GM12878 (cell line): ENCODE results near the gene GTPBP1. TPM values are rescaled to one million over a fixed set of nuclear protein-coding genes. Genes with fewer than 3 reads are reported as not detected.

Experiments used
- ASH2L ChIP-seq: fragments of 300-600, 200-600 bp; sonication (generic); IDR thresholded peaks from 2 replicates; pipeline ENCODE4 v1.6.1; 2017; ENCODE audit warnings: low read depth, mild to moderate bottlenecking, borderline replicate concordance
- BCL11A ChIP-seq: IDR thresholded peaks from 2 replicates; pipeline ENCODE4 v1.6.1; 2011; ENCODE audit warnings: low read depth, low read length
- CBFB ChIP-seq: IDR thresholded peaks from 2 replicates; pipeline ENCODE4 v1.6.1; 2016; ENCODE audit warnings: antibody characterized with exemption, low read depth
- CBX5 ChIP-seq: sonication (generic); IDR thresholded peaks from 2 replicates; pipeline ENCODE4 v1.6.1; 2016; ENCODE audit warnings: low read depth, moderate library complexity, mild to moderate bottlenecking, inconsistent platforms
- CHD1 ChIP-seq: IDR thresholded peaks from 2 replicates; pipeline ENCODE4 v1.6.1; 2012; ENCODE audit warnings: low read depth, low read length, improper control_type of control experiment
- CHD2 ChIP-seq: IDR thresholded peaks from 2 replicates; pipeline ENCODE4 v1.6.1; 2011; ENCODE audit warnings: low read depth, low read length, improper control_type of control experiment, borderline replicate concordance
- CREM ChIP-seq: IDR thresholded peaks from 2 replicates; pipeline ENCODE4 v1.6.1; 2014; ENCODE audit warnings: antibody characterized with exemption, low read depth
- EGR1 ChIP-seq, 2 experiments: IDR thresholded peaks; 1 replicate in 1 of 2; 2 replicates in 1 of 2; pipeline ENCODE4 v1.6.1; 2011 to 2012; ENCODE audit warnings: low read depth in 2 of 2, low read length in 2 of 2, borderline replicate concordance in 1 of 2, mild to moderate bottlenecking in 1 of 2, moderate library complexity in 1 of 2
- EP300 ChIP-seq, 2 experiments: fragments of 150-350 bp in 1 of 2; IDR thresholded peaks; 2 replicates each; pipeline ENCODE4 v1.6.1; 2011 to 2012; ENCODE audit warnings: low read depth in 2 of 2, low read length in 2 of 2, borderline replicate concordance in 1 of 2, improper control_type of control experiment in 1 of 2, inconsistent platforms in 1 of 2; ENCODE audit not compliant: control insufficient read depth in 1 of 2
- GABPA ChIP-seq: IDR thresholded peaks from 2 replicates; pipeline ENCODE4 v1.6.1; 2014; ENCODE audit warnings: antibody characterized with exemption, low read depth, mild to moderate bottlenecking, inconsistent platforms
- IRF4 ChIP-seq: IDR thresholded peaks from 2 replicates; pipeline ENCODE4 v1.6.1; 2011; ENCODE audit warnings: low read depth, low read length
- MAX ChIP-seq: IDR thresholded peaks from 2 replicates; pipeline ENCODE4 v1.6.1; 2012; ENCODE audit warnings: low read depth, low read length, improper control_type of control experiment
- MTA3 ChIP-seq: IDR thresholded peaks from 2 replicates; pipeline ENCODE4 v1.6.1; 2012; ENCODE audit warnings: low read length, inconsistent platforms, borderline replicate concordance
- NFIC ChIP-seq: IDR thresholded peaks from 2 replicates; pipeline ENCODE4 v1.6.1; 2012; ENCODE audit warnings: low read depth, mild to moderate bottlenecking, inconsistent platforms, low read length, moderate library complexity
- NFXL1 ChIP-seq: fragments of 450-650 bp; IDR thresholded peaks from 2 replicates; pipeline ENCODE4 v1.6.1; 2017; ENCODE audit warnings: antibody characterized with exemption, mild to moderate bottlenecking, borderline replicate concordance
- NFYA ChIP-seq: IDR thresholded peaks from 2 replicates; pipeline ENCODE4 v1.6.1; 2011; ENCODE audit warnings: low read depth, mild to moderate bottlenecking, low read length, improper control_type of control experiment, borderline replicate concordance
- PAX5 ChIP-seq: IDR thresholded peaks from 2 replicates; pipeline ENCODE4 v1.6.1; 2011; ENCODE audit warnings: low read depth, low read length, borderline replicate concordance
- PAX8 ChIP-seq: fragments of 450-650 bp; IDR thresholded peaks from 2 replicates; pipeline ENCODE4 v1.6.1; 2017; ENCODE audit warnings: mild to moderate bottlenecking, moderate library complexity
- PKNOX1 ChIP-seq: fragments of 450-650 bp; IDR thresholded peaks from 2 replicates; pipeline ENCODE4 v1.6.1; 2016; ENCODE audit warnings: mild to moderate bottlenecking
- RBBP5 ChIP-seq: fragments of 200-600 bp; sonication (generic); conservative IDR thresholded peaks from 2 replicates; pipeline ENCODE4 v1.6.1; 2016
- RUNX3 ChIP-seq: IDR thresholded peaks from 2 replicates; pipeline ENCODE4 v1.6.1; 2012; ENCODE audit warnings: low read length, inconsistent platforms
- SP1 ChIP-seq: IDR thresholded peaks from one replicate; pipeline ENCODE4 v1.6.1; 2011; ENCODE audit warnings: low read depth, low read length
- STAT1 ChIP-seq: fragments of 450-650 bp; conservative IDR thresholded peaks from 2 replicates; pipeline ENCODE4 v1.6.1; 2014; ENCODE audit warnings: antibody characterized with exemption, mild to moderate bottlenecking
- WRNIP1 ChIP-seq: IDR thresholded peaks from 2 replicates; pipeline ENCODE4 v1.6.1; 2011; ENCODE audit warnings: low read depth, low read length, improper control_type of control experiment, borderline replicate concordance
- ZNF24 ChIP-seq: fragments of 450-650 bp; IDR thresholded peaks from 2 replicates; pipeline ENCODE4 v1.6.1; 2017; ENCODE audit warnings: antibody characterized with exemption, mild to moderate bottlenecking
- ZNF274 ChIP-seq: IDR thresholded peaks from one replicate; pipeline ENCODE4 v1.8.0; 2011; ENCODE audit not compliant: insufficient read length, insufficient read depth
- ZNF622 ChIP-seq: fragments of 450-650 bp; IDR thresholded peaks from 2 replicates; pipeline ENCODE4 v1.6.1; 2017; ENCODE audit warnings: mild to moderate bottlenecking, inconsistent platforms
- polyA plus RNA-seq, 11 experiments: library from polyadenylated mRNA; depleted of rRNA in 4 of 11; unstranded in 6 of 11; stranded (reverse) in 5 of 11; fragments of >200 nt; fragmentation: Nextera tagmentation in 4 of 11; fragmentation: Illumina TruSeq in 1 of 11; extraction: Ambion mirVana in 4 of 11; extraction: Trizol in 1 of 11; gene quantifications; 1 replicate in 1 of 11; 2 replicates in 10 of 11; pipeline versions ENCODE4 v1.2.1 to v1.2.3, GENCODE V29; 2011 to 2016; ENCODE audit warnings: inconsistent platforms in 2 of 11, missing spikeins in 2 of 11, low read depth in 1 of 11
- total RNA-seq, 4 experiments: library from RNA; depleted of rRNA in 3 of 4; stranded (reverse); fragments of >200 nt in 3 of 4; fragmentation: Illumina TruSeq in 1 of 4; extraction: Trizol in 1 of 4; gene quantifications; 2 replicates each; pipeline versions ENCODE4 v1.2.1 to v1.2.3, GENCODE V29; 2013 to 2021
- TF ChIP-seq, protein P1 (sequence below): fragments of 450-650 bp; conservative IDR thresholded peaks from 2 replicates; pipeline ENCODE4 v1.6.1; 2017; ENCODE audit warnings: mild to moderate bottlenecking, moderate library complexity

Gene GTPBP1
- total and polyA plus RNA-seq, 10 of the 15 experiments (the other 5 are each of a cell fraction or from before 2014, with no cell fraction given), result 0.89 to 63.1 (median 34.2) TPM

DNA sequence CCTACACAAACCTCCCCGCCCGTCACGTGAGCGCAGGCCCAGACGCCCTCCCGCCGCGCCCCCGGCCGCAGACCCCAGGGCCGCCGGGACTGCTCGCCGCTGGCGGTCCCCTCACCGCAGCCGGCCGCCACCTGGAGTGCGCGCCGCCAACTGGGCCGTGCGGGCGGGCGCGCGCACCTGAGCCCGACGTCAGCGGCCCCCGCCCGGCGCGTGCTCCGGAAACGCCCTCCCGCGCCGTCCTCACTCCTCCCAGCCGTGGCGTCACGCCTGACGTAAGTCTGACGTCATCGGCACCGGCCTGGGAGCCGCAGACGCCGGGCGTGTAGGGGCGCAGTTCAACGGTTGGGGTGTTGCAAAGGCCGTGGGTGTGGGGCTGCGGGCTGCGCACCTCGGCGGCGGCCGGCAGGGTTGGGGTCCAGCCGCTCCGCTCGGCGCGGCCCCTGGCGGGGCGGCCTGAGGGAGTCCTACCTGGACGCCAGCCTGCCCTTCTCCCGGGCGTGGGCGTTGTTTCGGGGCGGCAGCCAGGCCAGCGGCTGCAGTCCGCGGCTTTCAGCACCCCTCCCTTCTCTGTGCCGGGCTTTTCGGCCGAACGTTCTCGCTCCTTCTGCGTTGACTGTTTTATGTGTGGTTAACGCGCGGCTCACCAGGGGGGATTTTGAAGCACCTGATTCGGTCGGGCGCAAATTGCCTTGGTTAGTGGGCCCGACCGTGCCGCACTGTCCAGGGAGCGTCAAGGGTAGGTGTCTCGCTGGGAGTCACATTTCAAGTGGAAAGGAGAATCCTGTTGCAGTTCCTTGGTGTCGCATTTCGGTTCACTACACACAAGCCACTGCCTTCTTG, 4.7 kb upstream of the GTPBP1 start, which contains the start of gene JOSD1 (continued):
- TF ChIP-seq CHD1 (no peak), ZNF274 (no peak), NFYA (no peak), ZNF24 (peak; percentile 50; the same call in 1 of the 2 replicates), CHD2 (peak; percentile 88), NFXL1 (no peak), GABPA (no peak), RUNX3 (peak; percentile 88), NFIC (no peak), PAX5 (peak; percentile 69; the same call in 1 of the 2 replicates), MAX (peak; percentile 30; the same call in 1 of the 2 replicates), SP1 (peak; percentile 84), CBFB (peak; percentile 85), RBBP5 (no peak), IRF4 (0 out of 2 replicates have a peak, but pooled peaks have one; percentile 13), CBX5 (no peak), MTA3 (no peak), ZNF622 (no peak), CREM (peak; percentile 99), WRNIP1 (no peak), PKNOX1 (no peak), BCL11A (no peak), EP300 (IDR thresholded peaks at IDR 0.05; ENCODE audit: borderline replicate concordance in 1 of 2, control insufficient read depth in 1 of 2, low read depth in 2 of 2, low read length in 2 of 2) (peak; percentile 68 to 90; a peak in 3 of 4 replicates), PAX8 (no peak), EGR1 (IDR thresholded peaks at IDR 0.05; ENCODE audit: borderline replicate concordance in 1 of 2, low read depth in 2 of 2, low read length in 2 of 2) (peak in 1 of 2 experiments; percentile 92; a peak in 2 of 3 replicates), STAT1 (peak; percentile 70; the same call in 1 of the 2 replicates), ASH2L (no peak)
- TF ChIP-seq, protein P1, sequence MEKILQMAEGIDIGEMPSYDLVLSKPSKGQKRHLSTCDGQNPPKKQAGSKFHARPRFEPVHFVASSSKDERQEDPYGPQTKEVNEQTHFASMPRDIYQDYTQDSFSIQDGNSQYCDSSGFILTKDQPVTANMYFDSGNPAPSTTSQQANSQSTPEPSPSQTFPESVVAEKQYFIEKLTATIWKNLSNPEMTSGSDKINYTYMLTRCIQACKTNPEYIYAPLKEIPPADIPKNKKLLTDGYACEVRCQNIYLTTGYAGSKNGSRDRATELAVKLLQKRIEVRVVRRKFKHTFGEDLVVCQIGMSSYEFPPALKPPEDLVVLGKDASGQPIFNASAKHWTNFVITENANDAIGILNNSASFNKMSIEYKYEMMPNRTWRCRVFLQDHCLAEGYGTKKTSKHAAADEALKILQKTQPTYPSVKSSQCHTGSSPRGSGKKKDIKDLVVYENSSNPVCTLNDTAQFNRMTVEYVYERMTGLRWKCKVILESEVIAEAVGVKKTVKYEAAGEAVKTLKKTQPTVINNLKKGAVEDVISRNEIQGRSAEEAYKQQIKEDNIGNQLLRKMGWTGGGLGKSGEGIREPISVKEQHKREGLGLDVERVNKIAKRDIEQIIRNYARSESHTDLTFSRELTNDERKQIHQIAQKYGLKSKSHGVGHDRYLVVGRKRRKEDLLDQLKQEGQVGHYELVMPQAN, result peak; percentile 79
